ENCODE results near the gene TRIM72. TPM values are rescaled to one million over a fixed set of nuclear protein-coding genes. Genes with fewer than 3 reads are reported as not detected.
"Not testable (repeated sequence)": the region's sequence is repeated elsewhere in the genome, so short reads cannot be mapped to it uniquely, and the experiment has no call there.

TRIM72 gene
- total and polyA plus RNA-seq, 2 of the 4 experiments (the other 2 are of a cell fraction) = not detected

GRCh38 chr16:31269973-31270372, 56.1 kb downstream of the TRIM72 start:
- intact Hi-C loops (cut with micrococcal nuclease); H3K27ac ChIP-seq (ENCODE audit: insufficient read depth, low read length); H2AK9ac ChIP-seq (replicated peaks; ENCODE audit: low read depth, low read length, poor library complexity); H3K4me3 ChIP-seq (ENCODE audit: insufficient read depth, low read depth, low read length); H3K79me1 ChIP-seq (ENCODE audit: low read depth in 1 of 2, low read length in 2 of 2); H2BK20ac ChIP-seq (ENCODE audit: low read depth, low read length); H4K20me1 ChIP-seq (ENCODE audit: insufficient read depth, low read length); H3K4ac ChIP-seq (ENCODE audit: low read depth, low read length); H2BK5ac ChIP-seq (ENCODE audit: low read depth, low read length, poor library complexity, severe bottlenecking); H3K9ac ChIP-seq (ENCODE audit: low read depth, low read length); H4K5ac ChIP-seq (ENCODE audit: low read depth, low read length); POLR2A ChIA-PET (ENCODE audit: unreplicated experiment); H3K9me3 ChIP-seq (ENCODE audit: control insufficient read depth, insufficient read depth, low read length); H3K4me2 ChIP-seq (ENCODE audit: low read depth, low read length); H4K91ac ChIP-seq (ENCODE audit: insufficient read depth, low read depth, low read length); H2BK120ac ChIP-seq (ENCODE audit: low read depth, low read length); H2AFZ ChIP-seq (replicated peaks; ENCODE audit: low read length, poor library complexity); H3K23ac ChIP-seq (ENCODE audit: low read depth, low read length); ATAC-seq (ENCODE audit: low read depth); H3K18ac ChIP-seq (ENCODE audit: low read depth, low read length); H3K9me1 ChIP-seq (ENCODE audit: insufficient read depth, low read length); H3K14ac ChIP-seq (replicated peaks; ENCODE audit: low read depth, low read length); H3K56ac ChIP-seq (ENCODE audit: extremely low read depth, insufficient read depth, low read length); H3K36me3 ChIP-seq (ENCODE audit: control insufficient read depth, insufficient read depth, low read length); CTCF ChIA-PET; H3K4me1 ChIP-seq (ENCODE audit: control insufficient read depth, insufficient read depth, low read length); H2AK5ac ChIP-seq (ENCODE audit: low read depth, low read length); H3K27me3 ChIP-seq (ENCODE audit: control insufficient read depth, insufficient read depth, low read length); DNase-seq; in situ Hi-C loops (cut with MboI; ENCODE audit: low sequenced_read_pairs); BruUV-seq (replicated peaks); dilution Hi-C loops (cut with HindIII; ENCODE audit: low sequenced_read_pairs, unreplicated experiment); H2BK15ac ChIP-seq (ENCODE audit: low read depth, low read length); H4K8ac ChIP-seq (ENCODE audit: low read depth in 2 of 2, low read length in 2 of 2): not testable (repeated sequence)
- WGBS, 2 experiments (ENCODE audit: extremely low coverage in 2 of 2, insufficient read length in 1 of 2) = no CpG with 5 or more reads among the region's 3 CpGs
